GM12874 (cell line): ENCODE results near the gene GUCY2F.

Experiments used
- TF ChIP-seq, protein P1 (sequence below): IDR thresholded peaks from 2 replicates; pipeline ENCODE4 v1.5.1; 2011; ENCODE audit warnings: low read depth, mild to moderate bottlenecking, control low read depth, low read length, moderate library complexity; ENCODE audit not compliant: insufficient read depth

GUCY2F gene

DNA sequence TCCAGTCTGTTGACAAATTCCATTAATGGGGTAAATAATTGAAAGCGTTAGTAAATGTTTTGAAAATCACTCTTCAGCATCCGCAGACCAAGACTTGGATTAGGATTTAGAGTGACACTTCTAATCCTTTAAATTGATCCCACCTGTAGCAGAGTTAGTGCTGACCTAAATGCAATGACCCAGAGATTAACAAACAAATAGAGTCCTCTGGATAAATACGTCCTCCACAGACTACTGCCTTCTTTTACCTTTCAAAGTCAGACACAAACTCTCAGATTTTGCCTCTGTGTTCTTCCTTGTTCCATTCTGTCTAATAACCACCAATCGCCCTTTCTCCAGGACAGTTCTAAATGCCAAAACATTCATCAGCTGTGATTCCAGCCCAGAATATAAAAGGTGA is at the start of gene GUCY2F:
GUCY2F (minus strand) TSS at position 101 of the 400 bp plus-strand sequence. CDS start 6,150 bp downstream, outside the sequence.
- TF ChIP-seq, protein P1, sequence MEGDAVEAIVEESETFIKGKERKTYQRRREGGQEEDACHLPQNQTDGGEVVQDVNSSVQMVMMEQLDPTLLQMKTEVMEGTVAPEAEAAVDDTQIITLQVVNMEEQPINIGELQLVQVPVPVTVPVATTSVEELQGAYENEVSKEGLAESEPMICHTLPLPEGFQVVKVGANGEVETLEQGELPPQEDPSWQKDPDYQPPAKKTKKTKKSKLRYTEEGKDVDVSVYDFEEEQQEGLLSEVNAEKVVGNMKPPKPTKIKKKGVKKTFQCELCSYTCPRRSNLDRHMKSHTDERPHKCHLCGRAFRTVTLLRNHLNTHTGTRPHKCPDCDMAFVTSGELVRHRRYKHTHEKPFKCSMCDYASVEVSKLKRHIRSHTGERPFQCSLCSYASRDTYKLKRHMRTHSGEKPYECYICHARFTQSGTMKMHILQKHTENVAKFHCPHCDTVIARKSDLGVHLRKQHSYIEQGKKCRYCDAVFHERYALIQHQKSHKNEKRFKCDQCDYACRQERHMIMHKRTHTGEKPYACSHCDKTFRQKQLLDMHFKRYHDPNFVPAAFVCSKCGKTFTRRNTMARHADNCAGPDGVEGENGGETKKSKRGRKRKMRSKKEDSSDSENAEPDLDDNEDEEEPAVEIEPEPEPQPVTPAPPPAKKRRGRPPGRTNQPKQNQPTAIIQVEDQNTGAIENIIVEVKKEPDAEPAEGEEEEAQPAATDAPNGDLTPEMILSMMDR: no peak

DNA sequence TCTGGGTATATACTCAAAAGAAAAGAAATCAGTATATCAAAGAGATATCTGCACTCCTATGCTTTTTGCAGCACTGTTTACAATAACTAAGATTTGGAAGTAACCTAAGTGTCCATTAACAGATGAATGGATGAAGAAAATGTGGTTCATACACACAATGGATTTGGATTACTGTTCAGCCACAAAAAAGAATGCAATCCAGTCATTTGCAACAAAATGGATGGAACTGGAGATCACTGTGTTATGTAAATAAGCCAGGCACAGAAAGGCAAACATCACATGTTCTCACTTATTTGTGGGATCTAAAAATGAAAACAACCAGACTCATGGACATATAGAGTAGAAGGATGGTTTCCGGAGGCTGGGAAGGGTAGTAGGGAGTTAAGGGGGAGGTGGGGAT is 37.1 kb upstream of the GUCY2F start:
- TF ChIP-seq, protein P1: no peak

DNA sequence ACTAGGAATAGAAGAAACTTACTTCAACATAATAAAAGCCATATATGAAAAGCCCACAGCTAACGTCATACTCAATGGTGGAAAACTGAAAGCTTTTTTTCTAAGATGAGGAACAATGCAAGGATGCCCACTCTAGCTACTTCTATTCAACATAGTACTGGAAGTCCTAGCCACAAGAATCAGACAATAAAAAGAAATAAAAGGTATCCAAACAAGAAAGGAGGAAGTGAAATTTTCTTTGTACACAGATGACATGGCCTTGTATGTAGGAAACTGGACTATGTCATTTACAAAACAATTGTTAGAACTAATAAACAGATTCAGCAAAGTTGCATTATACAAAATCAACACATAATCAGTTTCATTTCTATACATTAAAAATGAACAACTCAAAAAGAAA is 29.2 kb upstream of the GUCY2F start:
- TF ChIP-seq, protein P1: no peak

DNA sequence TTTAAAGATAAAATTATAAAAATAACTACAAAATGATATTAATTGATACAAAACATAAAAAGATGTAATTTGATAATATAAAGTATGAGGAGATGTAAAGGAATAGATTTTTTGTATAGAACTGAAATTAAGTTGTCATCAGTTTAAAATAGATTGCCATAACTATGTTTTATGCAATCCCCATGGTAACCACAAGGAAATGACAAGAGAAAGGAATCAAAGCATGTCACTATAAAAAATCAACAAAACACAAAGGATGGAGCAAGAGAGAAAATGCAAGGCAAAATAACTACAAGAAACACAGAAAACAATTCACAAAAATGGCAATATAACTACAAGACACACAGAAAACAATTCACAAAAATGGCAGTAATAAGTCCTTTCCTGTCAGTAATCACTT is 27.0 kb upstream of the GUCY2F start:
- TF ChIP-seq, protein P1: no peak

DNA sequence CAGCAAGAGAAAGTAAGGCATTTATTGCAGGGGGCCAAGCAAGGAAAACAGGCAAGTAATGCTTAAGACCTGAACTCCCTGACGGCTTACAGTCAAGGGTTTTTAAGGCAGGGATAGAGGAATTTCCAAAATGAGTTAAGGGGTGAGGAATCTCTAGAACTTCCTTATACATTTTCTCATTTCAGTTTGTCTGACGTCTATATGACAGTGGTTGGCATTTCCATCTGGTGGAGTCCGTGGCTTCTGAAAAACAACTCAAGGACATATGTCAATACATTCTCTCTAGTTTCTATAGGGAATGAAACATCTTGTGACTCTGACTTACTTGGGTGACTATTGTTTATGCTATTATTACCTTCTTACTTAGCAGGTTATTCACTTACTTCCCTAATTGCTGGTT is 19.3 kb upstream of the GUCY2F start:
- TF ChIP-seq, protein P1: no peak

DNA sequence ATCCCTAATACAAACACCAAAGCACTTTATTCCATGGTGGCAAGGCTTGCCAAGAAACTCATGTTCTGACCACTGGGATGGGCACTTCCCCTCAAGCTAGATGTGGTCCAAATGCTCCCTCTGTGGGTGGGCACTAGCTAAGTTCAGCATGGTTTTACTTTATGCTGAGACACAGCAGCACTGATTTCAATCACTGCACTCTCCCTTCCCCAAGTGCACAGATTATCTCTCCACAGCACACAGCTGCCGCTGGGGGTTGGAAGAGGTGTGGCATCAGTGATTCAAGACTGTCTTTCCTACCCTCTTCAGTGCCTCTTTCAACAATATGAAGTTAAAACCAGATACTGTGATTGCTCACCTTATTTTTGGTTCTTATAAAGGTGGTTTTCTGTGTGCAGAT is 16.5 kb upstream of the GUCY2F start:
- TF ChIP-seq, protein P1: no peak

DNA sequence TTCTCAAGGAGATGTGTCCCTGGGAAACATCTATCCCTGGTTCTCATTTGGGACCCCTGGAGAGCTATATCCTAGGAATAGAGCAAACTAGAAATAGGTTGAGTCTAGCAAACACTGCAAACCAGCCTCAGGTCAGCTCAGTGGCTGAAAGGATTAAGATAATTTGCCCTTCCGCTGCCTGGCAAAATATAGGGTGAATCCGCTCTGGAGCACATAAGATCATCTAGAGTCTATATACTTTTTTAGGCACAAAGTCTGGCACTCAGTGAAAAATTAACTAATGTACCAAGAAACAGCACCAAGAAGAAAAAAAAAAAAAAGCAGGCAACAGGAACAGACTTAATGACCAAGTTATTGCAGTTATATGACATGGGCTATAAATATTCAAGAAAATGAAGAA is 7.3 kb upstream of the GUCY2F start:
- TF ChIP-seq, protein P1: no peak

DNA sequence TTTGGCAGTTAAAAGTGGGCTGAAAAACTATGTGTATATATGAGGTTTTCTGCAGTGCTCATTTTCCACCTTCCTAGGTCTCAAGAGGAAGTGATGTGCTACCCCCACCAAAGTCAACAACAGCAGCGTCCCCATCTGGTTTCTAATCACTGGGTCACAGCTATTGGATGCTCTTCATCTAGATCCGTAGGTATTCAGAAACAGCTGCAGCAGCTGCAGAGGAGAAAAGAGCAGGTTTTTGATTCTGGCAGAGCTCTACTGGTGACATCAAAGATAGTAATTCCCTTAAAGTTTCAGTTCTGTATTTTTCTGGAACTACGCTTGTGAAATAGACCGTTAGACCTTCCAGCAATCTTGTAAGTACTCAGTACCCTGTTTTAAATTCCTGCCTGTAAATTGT is 5.8 kb upstream of the GUCY2F start:
- TF ChIP-seq, protein P1: no peak
